Cardiac muscle cell (in vitro differentiated cells and primary cell): ENCODE measurements around the gene TXNDC9. TPM values are rescaled to one million over a fixed set of nuclear protein-coding genes. Genes with fewer than 3 reads are reported as not detected.
"Not testable (repeated sequence)": the region's sequence is repeated elsewhere in the genome, so short reads cannot be mapped to it uniquely, and the experiment has no call there.

Experiments
- DNase-seq, 2 donors: peaks; one replicate each; pipeline versions ENCODE4 v3.0.0 to v3.0.0-alpha.2; 2010 to 2017; ENCODE audit warnings: low read depth in 1 of 2, low spot score in 1 of 2
- H3K27ac ChIP-seq: fragments of 200-600 bp; sonication (generic); 2 replicates; pipeline ENCODE4 v1.5.1; 2016
- H3K27me3 ChIP-seq: fragments of 200-600 bp; sonication (generic); 2 replicates; pipeline ENCODE4 v1.6.0; 2016; ENCODE audit warnings: control low read depth
- H3K36me3 ChIP-seq: fragments of 200-600 bp; sonication (generic); 2 replicates; pipeline ENCODE4 v1.5.1; 2016; ENCODE audit warnings: control low read depth
- H3K4me1 ChIP-seq: fragments of 200-600 bp; sonication (generic); 2 replicates; pipeline ENCODE4 v1.8.1; 2017; ENCODE audit warnings: low read depth, mild to moderate bottlenecking, mixed run types
- H3K4me3 ChIP-seq: fragments of 200-600 bp; sonication (generic); 2 replicates; pipeline ENCODE4 v1.5.1; 2016; ENCODE audit warnings: mild to moderate bottlenecking
- H3K9me3 ChIP-seq: fragments of 200-600 bp; sonication (generic); 2 replicates; pipeline ENCODE4 v1.5.1; 2017; ENCODE audit warnings: low read depth, mild to moderate bottlenecking, control low read depth
- CTCF ChIP-seq: IDR thresholded peaks from 2 replicates; pipeline ENCODE4 v1.5.1; 2012; ENCODE audit warnings: low read depth, mild to moderate bottlenecking, low read length
- polyA plus RNA-seq: library from polyadenylated mRNA; unstranded; fragments of >200 nt; fragmentation: Nextera tagmentation; extraction: Ambion mirVana; gene quantifications from 2 replicates; pipeline ENCODE4 v1.2.1, GENCODE V29; 2016
- total RNA-seq: library from RNA; depleted of rRNA; stranded (reverse); fragments of >200 nt; gene quantifications from 2 replicates; pipeline ENCODE4 v1.2.3, GENCODE V29; 2016

Gene TXNDC9
- total and polyA plus RNA-seq, 2 experiments from 2014 or later, result 27.5 to 40.0 TPM

GRCh38 chr2:99374747-99375146 lies 38.6 kb upstream of the TXNDC9 start:
- H3K27ac ChIP-seq, result no peak overlapping the region
- H3K27me3 ChIP-seq, result no peaks in the 10 kb centered on the region
- no peak overlapping the region for H3K4me3 ChIP-seq
- H3K36me3 ChIP-seq, result peaks cover 68% of the 10 kb centered on the region
- H3K4me1 ChIP-seq, result no peaks in the 10 kb centered on the region
- no peaks in the 10 kb centered on the region for H3K9me3 ChIP-seq
- TF ChIP-seq CTCF, result no peak
- DNase-seq, result no peak

GRCh38 chr2:99373144-99373543 lies 37.0 kb upstream of the TXNDC9 start:
- H3K27ac ChIP-seq, result no peak overlapping the region
- no peak for DNase-seq
- TF ChIP-seq CTCF, result no peak
- H3K4me3 ChIP-seq, result no peak overlapping the region
- H3K9me3 ChIP-seq, result no peaks in the 10 kb centered on the region
- no peaks in the 10 kb centered on the region for H3K27me3 ChIP-seq
- H3K36me3 ChIP-seq, result peaks cover 64% of the 10 kb centered on the region
- H3K4me1 ChIP-seq, result no peaks in the 10 kb centered on the region

GRCh38 chr2:99368854-99369253 lies 32.7 kb upstream of the TXNDC9 start:
- peaks cover 72% of the 10 kb centered on the region for H3K36me3 ChIP-seq
- not testable (repeated sequence) for H3K27ac ChIP-seq

GRCh38 chr2:99365661-99366060 lies 29.5 kb upstream of the TXNDC9 start:
- H3K27me3 ChIP-seq, result no peaks in the 10 kb centered on the region
- H3K27ac ChIP-seq, result no peak overlapping the region
- H3K36me3 ChIP-seq, result peaks cover 73% of the 10 kb centered on the region
- TF ChIP-seq CTCF, result no peak
- H3K9me3 ChIP-seq, result no peaks in the 10 kb centered on the region
- H3K4me1 ChIP-seq, result no peaks in the 10 kb centered on the region
- no peak for DNase-seq
- no peak overlapping the region for H3K4me3 ChIP-seq

More at GRCh38 chr2:99368854-99369253, 32.7 kb upstream of the TXNDC9 start:
- DNase-seq, H3K9me3 ChIP-seq, H3K4me3 ChIP-seq, H3K27me3 ChIP-seq, H3K4me1 ChIP-seq: not testable (repeated sequence)

- no peak for DNase-seq
- no peaks in the 10 kb centered on the region for H3K9me3 ChIP-seq
- TF ChIP-seq CTCF, result no peak
- H3K27me3 ChIP-seq, result no peaks in the 10 kb centered on the region
- no peak overlapping the region for H3K27ac ChIP-seq
- H3K4me1 ChIP-seq, result no peaks in the 10 kb centered on the region
- peaks cover 10% of the 10 kb centered on the region for H3K36me3 ChIP-seq
- H3K4me3 ChIP-seq, result no peak overlapping the region
Measured at GRCh38 chr2:99356853-99357252, 20.7 kb upstream of the TXNDC9 start.

- H3K4me3 ChIP-seq, DNase-seq, H3K9me3 ChIP-seq, H3K4me1 ChIP-seq, H3K27me3 ChIP-seq, H3K27ac ChIP-seq, H3K36me3 ChIP-seq: not testable (repeated sequence)
Measured at GRCh38 chr2:99354825-99355224, 18.7 kb upstream of the TXNDC9 start.

- no peak for TF ChIP-seq CTCF
- DNase-seq, result peak in 1 of 2 donors; percentile 21
- no peaks in the 10 kb centered on the region for H3K4me1 ChIP-seq
- no peak overlapping the region for H3K27ac ChIP-seq
- H3K4me3 ChIP-seq, result no peak overlapping the region
- H3K27me3 ChIP-seq, result no peaks in the 10 kb centered on the region
- H3K9me3 ChIP-seq, result no peaks in the 10 kb centered on the region
- H3K36me3 ChIP-seq, result no peaks in the 10 kb centered on the region
Measured at GRCh38 chr2:99354070-99354469, 17.9 kb upstream of the TXNDC9 start.
